Heart left ventricle (tissue), 13 donors: Measurements from ENCODE around the gene OSM.

Experiments used
- POLR2A ChIP-seq, 2 donors: fragments of 450-650 bp; IDR thresholded peaks; one replicate each; pipeline ENCODE4 v1.6.1; 2017; ENCODE audit warnings: antibody characterized with exemption in 2 of 2, mild to moderate bottlenecking in 2 of 2, moderate library complexity in 2 of 2
- TF ChIP-seq, protein P1 (sequence below), 12 donors: fragments of 200-600 bp; sonication (generic) in 4 of 12; IDR thresholded peaks; one replicate each; pipeline versions ENCODE4 v1.5.0 to v1.8.0; 2018 to 2022; ENCODE audit warnings: antibody characterized with exemption in 12 of 12, mild to moderate bottlenecking in 5 of 12
- donor health status: ischemic (EF 13 %, LVEDD 7.1; RV severe dilation, severe dysfunction).
- donor health status: DM: no; HTN: yes; CAD: no.
- donor health status: DM: no; HTN: no; CAD: no.
- donor health status: ischemic (EF 25% LVEDD 6.9; RV normal size, moderate dysfunction).
- donor health status: ischemic (EF 25% LVEDD 5.7; RV mildly dilated, moderate dysfunction).
- donor health status: ischemic (EF 35%, LVEDD 5.7; RV mildly dilated, moderate dysfunction).
- donor health status: nonischemic (EF 11% LVEDD 7.7; RV severe dilation, severe dysfunction).
- donor health status: DM: yes; HTN: yes; CAD: no.
- donor health status: PGD.
- donor health status: ischemic (EF 29% LVEDD 5.4; RV normal size, mild dysfunction).
- donor health status: nonischemic (EF 23%, LVEDD 6.1; RV moderate dilation, normal function).

GRCh38 chr22:30270832-30271231 is 4.2 kb upstream of the OSM start:
- TF ChIP-seq, protein P1, sequence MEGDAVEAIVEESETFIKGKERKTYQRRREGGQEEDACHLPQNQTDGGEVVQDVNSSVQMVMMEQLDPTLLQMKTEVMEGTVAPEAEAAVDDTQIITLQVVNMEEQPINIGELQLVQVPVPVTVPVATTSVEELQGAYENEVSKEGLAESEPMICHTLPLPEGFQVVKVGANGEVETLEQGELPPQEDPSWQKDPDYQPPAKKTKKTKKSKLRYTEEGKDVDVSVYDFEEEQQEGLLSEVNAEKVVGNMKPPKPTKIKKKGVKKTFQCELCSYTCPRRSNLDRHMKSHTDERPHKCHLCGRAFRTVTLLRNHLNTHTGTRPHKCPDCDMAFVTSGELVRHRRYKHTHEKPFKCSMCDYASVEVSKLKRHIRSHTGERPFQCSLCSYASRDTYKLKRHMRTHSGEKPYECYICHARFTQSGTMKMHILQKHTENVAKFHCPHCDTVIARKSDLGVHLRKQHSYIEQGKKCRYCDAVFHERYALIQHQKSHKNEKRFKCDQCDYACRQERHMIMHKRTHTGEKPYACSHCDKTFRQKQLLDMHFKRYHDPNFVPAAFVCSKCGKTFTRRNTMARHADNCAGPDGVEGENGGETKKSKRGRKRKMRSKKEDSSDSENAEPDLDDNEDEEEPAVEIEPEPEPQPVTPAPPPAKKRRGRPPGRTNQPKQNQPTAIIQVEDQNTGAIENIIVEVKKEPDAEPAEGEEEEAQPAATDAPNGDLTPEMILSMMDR (IDR thresholded peaks at IDR 0.05) = no peak
- TF ChIP-seq POLR2A (IDR thresholded peaks at IDR 0.05) = no peak
